ENCODE results near the gene LIMS4.
"Not testable (repeated sequence)": the region's sequence is repeated elsewhere in the genome, so short reads cannot be mapped to it uniquely, and the experiment has no call there.

- TF ChIP-seq POLR2A, POLR2AphosphoS5, SPI1 (IDR thresholded peaks at IDR 0.05; ENCODE audit: low read depth, low read length): not testable (repeated sequence)
These were observed 27.2 kb upstream of the LIMS4 start for GRCh38 chr2:110499755-110500377.

Data from GM12891 (cell line).